Left colon (tissue), 2 donors: Measurements from ENCODE around the gene BRAT1. TPM values are rescaled to one million over a fixed set of nuclear protein-coding genes. Genes with fewer than 3 reads are reported as not detected.
"Not testable (repeated sequence)": the region's sequence is repeated elsewhere in the genome, so short reads cannot be mapped to it uniquely, and the experiment has no call there.

Experiments used
- ATAC-seq: fragments of 200-7000 bp; cut with Tn5 transposase; one replicate; pipeline ENCODE4 v1.9.1; 2020; ENCODE audit warnings: mild to moderate bottlenecking, moderate library complexity
- DNase-seq, 2 donors: peaks; one replicate each; pipeline ENCODE4 v3.0.0-alpha.2; 2020
- intact Hi-C, 2 donors: fragments of 100-400 bp; cut with DNase I in 1 of 2; cut with micrococcal nuclease in 1 of 2; formaldehyde crosslinking; loops; one replicate each; pipeline versions ENCODE4 v1.11.2 to v1.14.0; 2022; cut with DNase I, micrococcal nuclease
- long read RNA-seq: library from polyadenylated mRNA; unstranded; transcript quantifications from one replicate; pipeline ENCODE4 v2.0.0, GENCODE V29; 2021
- total RNA-seq, 2 donors: library from RNA; stranded (reverse); fragmentation: NEBNext Ultra II Directional; extraction: Animal tissue kit (Norgen Biotek cat#: 25700); gene quantifications; one replicate each; pipeline ENCODE4 v1.2.1, GENCODE V29; 2021
- donor health status: DM: no; HTN: no; CAD: no.
- donor health status: DM: yes; HTN: yes; CAD: no.

BRAT1 gene
- 10 to 100 TPM; 21.8 to 21.9 TPM for total RNA-seq
- long read RNA-seq, transcript BRAT1-201 (14 exons, 2,915 nt), result major isoform, 56 of 140 reads
- long read RNA-seq, partial matches to known transcripts, result 49 of 140 reads
- long read RNA-seq, other reads (novel, unspliced or antisense), result 35 of 140 reads

- peak; percentile 96 to 100 for DNase-seq
- peak; percentile 82 for ATAC-seq
- intact Hi-C loops, result no loop called here
Observed at GRCh38 chr7:2555121-2556052, at the start of gene BRAT1. BRAT1 (minus strand) TSS chr7:2555524; CDS start chr7:2554431, 1,093 bp downstream.

- ATAC-seq (no peak), DNase-seq (no peak)
- intact Hi-C loops, result no loop called here
Observed at GRCh38 chr7:2604608-2605174, 49.4 kb upstream of the BRAT1 start.

DNA sequence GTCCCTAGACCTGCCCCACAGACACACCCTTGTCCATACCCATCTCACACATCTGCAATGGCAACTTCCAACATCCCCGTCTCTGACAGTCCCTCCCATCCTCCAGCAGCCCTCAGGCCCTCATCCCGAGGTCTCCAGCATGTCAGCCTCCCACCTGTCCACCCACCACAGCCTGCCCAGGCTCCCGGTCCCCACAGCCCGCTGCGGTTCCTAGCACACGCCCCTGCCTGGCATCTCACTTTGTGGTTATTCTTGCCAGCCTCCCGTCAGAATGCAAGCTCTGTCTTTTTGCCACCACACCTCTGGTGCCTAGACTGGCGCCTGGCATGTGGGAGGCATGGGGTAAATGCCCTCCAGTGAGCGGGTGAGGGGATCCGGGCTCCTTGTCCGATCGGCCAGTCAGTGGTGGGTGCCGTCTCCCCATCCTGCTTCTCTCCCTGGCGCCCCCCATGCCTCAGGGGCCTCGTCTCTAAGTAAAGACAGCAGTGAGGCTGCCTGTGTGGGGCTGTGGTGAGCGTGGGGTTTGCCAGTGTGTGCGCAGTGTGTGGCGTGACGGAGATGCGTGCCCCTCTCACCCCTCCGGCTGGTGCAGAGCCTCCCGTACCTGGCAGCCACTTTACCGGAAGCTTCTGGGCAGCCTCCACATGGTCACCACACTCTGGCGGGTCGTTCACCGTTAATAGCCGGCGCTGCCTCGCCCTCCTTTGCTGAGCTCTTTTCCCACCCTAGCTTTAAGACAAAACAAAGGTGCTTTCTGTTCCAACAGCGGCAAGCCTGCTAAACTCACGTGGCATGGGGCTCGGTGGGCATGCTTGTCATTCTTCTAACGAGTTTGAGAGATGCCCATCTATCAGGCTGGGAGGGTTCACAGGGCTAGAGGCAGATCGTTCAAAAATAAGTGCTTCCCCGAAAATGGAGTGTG, 48.0 kb upstream of the BRAT1 start:
- intact Hi-C loops, result no loop called here
- no peak for DNase-seq
- ATAC-seq, result no peak

DNA sequence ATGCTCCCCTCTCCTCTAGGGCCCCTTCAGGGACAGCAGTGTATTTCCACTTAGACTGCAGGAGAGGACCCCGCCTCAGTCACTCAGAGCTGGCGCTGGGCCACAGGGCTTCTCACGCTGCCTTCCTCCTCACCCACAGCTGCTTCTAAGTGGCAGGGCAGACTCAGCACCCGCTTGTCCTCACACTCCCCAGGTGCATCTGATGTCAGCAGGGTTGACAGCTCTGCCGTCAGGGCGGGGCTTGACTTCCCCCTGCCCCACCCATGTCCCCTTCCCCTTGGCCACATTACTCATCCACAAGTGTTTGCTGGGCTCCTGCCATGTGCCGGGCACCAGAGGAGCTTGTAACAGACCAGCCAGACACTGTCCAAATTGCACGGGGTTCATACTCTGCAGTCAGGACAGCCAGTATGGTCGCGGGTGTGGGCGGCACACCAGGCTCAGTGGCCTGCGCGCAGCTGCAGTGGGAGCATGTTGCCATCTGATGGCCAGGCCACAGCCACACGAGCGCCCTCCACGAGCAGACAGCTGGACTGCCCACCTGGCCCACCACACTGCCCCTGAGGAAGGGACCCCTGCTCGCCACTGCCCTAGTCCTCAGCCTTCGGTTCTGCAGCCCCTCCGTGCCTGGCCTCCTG, 47.2 kb upstream of the BRAT1 start:
- intact Hi-C loops, result no loop called here
- ATAC-seq, result no peak
- DNase-seq, result no peak

- ATAC-seq (no peak), DNase-seq (no peak)
- intact Hi-C loops, result no loop called here
Observed at GRCh38 chr7:2601907-2602306, 46.6 kb upstream of the BRAT1 start.

DNA sequence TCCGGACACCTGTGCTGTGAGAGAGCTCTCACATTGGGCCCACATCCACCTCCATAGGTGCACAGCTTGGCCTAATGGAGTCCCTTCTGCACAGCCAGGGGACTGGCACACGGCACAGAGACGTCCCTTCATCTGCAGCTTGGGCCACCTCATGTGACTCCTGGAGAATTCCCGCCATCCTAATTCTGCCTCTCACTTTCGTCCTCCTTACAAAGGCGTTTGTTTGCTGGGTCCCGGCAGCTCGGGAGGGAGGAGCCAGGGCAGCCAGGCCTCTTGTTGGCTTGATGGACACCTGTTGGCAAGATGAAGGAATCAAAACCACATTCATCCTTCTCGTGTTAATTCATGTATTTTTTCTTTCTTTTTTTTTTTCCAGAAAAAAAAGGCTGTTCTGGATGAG, 45.7 kb upstream of the BRAT1 start:
- intact Hi-C loops, result no loop called here
- ATAC-seq (peak; percentile 43), DNase-seq (no peak)

DNA sequence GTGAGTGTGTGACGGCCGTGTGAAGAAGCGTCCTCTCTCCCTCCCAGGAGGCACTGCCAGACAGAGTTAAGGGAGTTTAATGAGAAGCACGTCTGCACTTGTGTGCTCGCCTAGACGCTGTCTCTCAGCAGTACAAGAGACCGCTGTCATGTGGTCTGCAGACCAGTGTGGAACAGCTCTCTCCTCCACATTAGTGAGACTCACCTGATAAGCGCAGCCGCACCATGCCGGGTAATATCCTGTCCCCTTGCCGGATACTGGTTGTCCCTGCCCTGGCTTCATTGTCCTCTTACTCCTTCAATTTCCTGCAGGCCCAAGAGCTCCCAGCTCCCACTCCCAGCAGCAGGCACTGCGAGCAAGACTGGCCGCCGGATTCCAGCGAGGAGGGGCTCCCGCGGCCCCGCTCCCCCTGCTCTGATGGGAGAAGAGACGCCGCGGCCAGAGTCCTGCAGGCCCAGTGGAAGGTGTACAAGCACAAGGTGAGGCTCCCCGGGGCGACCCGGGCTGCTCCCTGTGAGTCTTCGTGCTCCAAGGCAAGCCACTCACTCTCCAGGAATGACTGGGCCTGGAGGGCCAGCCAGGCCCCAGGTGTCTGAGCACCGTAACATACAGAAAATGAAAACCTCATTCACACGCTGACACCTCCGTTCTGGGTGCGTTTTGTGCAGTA, 43.0 kb upstream of the BRAT1 start:
- ATAC-seq, result no peak
- intact Hi-C loops, result no loop called here

GRCh38 chr7:2597273-2597640, 41.9 kb upstream of the BRAT1 start:
- no peak for ATAC-seq
- intact Hi-C loops, result no loop called here
- no peak for DNase-seq

More for the DNA sequence above, 43.0 kb upstream of the BRAT1 start:
- no peak for DNase-seq

- intact Hi-C loops, result no loop called here
- DNase-seq (no peak), ATAC-seq (no peak)
Observed at GRCh38 chr7:2596464-2597272, 41.3 kb upstream of the BRAT1 start.

DNA sequence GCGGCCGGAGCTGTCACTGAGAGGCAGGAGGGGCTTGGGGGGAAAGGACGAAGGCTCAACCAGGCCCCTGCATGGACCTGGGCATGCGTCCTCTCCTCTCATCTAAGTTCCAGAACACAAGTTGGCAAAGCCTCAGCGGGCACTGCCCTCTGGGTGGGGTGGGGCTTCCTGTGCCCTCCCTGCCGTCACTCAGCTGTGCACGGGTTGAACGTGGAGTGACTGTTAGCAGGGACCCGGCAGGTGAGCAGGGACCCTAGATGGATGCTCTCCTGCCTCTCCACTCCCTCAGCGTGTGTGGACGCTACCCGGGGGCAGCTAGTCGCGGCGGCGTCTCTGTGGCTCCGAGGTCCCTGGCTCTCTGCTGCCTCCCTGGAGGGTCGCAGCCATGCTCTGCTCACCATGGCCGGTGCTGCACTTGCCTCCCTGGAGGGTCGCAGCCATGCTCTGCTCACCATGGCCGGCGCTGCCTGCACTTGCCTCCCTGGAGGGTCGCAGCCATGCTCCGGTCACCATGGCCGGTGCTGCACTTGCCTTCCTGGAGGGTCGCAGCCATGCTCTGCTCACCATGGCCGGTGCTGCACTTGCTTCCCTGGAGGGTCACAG, 40.0 kb upstream of the BRAT1 start:
- no peak for ATAC-seq
- intact Hi-C loops, result no loop called here

DNA sequence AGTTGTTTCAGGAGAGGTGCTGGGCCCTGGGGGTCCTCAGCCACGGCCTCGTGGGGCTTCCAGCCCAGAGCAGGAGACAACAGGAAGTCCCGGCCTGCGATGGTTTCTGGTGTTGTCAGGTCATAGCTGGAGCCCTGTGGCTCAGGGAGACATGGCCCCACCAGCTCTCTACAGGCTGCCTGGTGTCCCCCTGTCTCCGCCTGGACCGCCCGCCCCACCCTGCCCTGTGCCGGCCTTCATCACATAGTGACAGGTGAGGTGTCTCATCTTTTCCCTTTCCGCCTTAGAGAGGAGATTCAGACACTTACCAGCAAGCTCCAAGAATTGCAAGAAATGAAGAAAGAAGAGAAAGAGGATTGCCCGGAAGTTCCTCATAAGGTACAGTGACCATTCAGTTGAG, 39.3 kb upstream of the BRAT1 start:
- intact Hi-C loops, result no loop called here
- ATAC-seq (no peak), DNase-seq (no peak)

More for the DNA sequence above, 40.0 kb upstream of the BRAT1 start:
- no peak for DNase-seq

GRCh38 chr7:2593036-2593727, 37.9 kb upstream of the BRAT1 start:
- no peak for ATAC-seq
- intact Hi-C loops, result no loop called here

DNA sequence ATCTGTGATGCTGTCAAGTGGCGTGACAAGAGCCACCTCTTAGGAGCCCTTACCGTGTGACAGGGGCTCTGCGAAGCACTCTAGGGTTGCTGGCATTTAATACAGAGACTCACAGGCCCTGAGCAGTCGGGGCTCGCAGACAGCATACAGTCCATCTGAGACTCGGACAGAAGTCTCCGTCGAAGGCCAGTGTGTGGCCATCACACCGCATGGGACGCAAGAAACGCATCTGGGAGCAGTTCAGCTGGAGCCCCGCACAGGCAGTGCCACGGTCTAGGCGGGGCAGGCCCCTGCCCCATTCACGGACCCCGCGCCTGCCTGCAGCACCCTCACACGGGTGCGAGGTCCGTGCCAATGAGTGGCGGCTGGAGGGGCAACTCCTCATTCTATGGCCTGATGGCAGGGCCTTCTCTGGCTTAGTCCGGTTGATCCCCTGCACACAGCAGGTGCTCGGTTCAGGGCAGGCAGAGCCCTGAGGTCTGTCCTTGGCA, 37.1 kb upstream of the BRAT1 start:
- ATAC-seq (no peak), DNase-seq (no peak)
- intact Hi-C loops, result no loop called here

More at GRCh38 chr7:2593036-2593727, 37.9 kb upstream of the BRAT1 start:
- DNase-seq, result no peak

DNA sequence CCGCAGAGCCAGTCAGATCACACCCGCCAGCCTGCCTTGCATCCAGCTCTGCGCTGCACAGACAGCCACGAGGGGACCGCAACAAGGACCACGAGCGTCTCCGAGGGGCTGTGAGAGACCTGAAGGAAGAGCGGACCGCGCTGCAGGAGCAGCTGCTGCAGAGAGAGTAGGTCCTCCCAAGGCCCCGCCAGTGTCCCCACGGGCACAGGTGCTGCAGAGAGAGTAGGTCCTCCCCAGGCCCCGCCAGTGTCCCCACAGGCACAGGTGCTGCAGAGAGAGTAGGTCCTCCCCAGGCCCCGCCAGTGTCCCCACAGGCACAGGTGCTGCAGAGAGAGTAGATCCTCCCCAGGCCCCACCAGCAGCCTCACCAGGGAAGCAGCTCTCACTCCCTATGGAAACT, 34.6 kb upstream of the BRAT1 start:
- not testable (repeated sequence) for ATAC-seq, DNase-seq

GRCh38 chr7:2589341-2589740, 34.0 kb upstream of the BRAT1 start:
- DNase-seq (no peak), ATAC-seq (no peak)
- intact Hi-C loops, result no loop called here

More for the DNA sequence above, 34.6 kb upstream of the BRAT1 start:
- intact Hi-C loops, result not testable (repeated sequence)

DNA sequence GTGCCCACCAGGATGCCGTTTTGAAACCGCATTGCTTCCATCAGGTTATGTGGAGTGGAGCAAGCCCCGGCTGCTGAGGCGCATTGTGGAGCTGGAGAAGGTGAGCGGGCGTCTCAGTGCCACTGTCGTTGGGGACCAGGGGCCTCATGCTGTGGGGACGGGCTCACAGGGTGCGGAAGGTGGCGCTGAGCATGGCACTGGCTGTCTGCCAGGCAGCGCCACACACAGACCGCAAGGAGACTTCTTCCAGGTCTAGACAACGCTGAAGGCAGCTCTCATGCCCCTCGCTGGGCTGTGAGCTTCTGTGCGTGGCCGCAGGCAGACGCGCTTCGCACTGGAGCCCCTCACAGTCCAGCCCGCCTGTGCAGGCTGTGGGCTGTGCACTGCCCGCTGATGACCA, 32.5 kb upstream of the BRAT1 start:
- DNase-seq, result no peak

More for the DNA sequence above, 32.5 kb upstream of the BRAT1 start:
- no peak for ATAC-seq
- intact Hi-C loops, result no loop called here
